ENCODE results near the gene GTF2H1.
A peak's percentile ranks its signal among the peaks of the same experiment; 100 is the strongest.

Gene GTF2H1

DNA sequence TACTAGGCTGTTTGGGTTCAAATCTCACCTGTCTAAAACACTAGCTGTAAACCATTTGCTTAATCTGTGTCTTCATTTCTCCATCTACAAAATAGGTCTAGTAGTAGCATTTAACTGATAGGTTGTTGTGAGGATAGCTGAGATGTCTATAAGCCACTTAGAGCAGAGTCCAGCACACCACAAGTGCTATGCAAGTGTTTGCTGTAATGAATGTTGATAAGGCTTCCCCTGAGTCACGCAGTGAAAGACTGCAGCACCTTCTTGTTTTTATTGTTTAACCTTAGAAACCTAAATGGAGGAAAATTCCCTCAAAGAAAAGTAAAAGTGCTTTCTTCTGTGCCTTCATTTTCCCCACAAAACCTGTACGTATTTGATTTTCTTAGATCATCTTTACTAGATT is 48.9 kb downstream of the GTF2H1 start:
- Histone ChIP-seq H3K27me3 (ENCODE audit: insufficient read depth, low read length) (no peaks in the 10 kb centered on the region), H3K14ac (ENCODE audit: low read length) (no peak overlapping the region), H2BK120ac (ENCODE audit: insufficient read depth, low read length, poor library complexity) (no peak overlapping the region), H3K79me1 (ENCODE audit: low read length) (no peaks in the 10 kb centered on the region), H3K23ac (ENCODE audit: low read length) (no peak overlapping the region), H3K9ac (ENCODE audit: low read length) (no peak overlapping the region), H2BK5ac (ENCODE audit: low read depth, low read length, poor library complexity) (no peak overlapping the region), H3K4me3 (ENCODE audit: low read depth, low read length) (no peak overlapping the region), H3K4ac (ENCODE audit: low read depth, low read length) (no peak overlapping the region), H2AK5ac (ENCODE audit: low read length) (no peak overlapping the region), H3K9me3 (ENCODE audit: insufficient read depth, low read depth, low read length) (no peaks in the 10 kb centered on the region), H3K4me1 (ENCODE audit: control insufficient read depth in 1 of 2, insufficient read depth in 2 of 2, low read length in 2 of 2) (no peaks in the 10 kb centered on the region), H3K79me2 (ENCODE audit: control insufficient read depth, insufficient read depth, low read length, poor library complexity) (no peaks in the 10 kb centered on the region), H3K4me2 (ENCODE audit: low read length) (no peak overlapping the region), H4K91ac (ENCODE audit: low read depth, low read length) (no peak overlapping the region), H3K18ac (ENCODE audit: low read length) (no peak overlapping the region), H4K8ac (ENCODE audit: low read depth, low read length) (no peak overlapping the region), H3K27ac (ENCODE audit: low read depth, low read length) (no peak overlapping the region), H2BK12ac (ENCODE audit: low read length) (no peak overlapping the region), H2AFZ (ENCODE audit: insufficient read depth, low read length, poor library complexity) (no peak overlapping the region), H4K12ac (ENCODE audit: low read depth, low read length) (no peak overlapping the region), H3K36me3 (ENCODE audit: control insufficient read depth in 1 of 2, insufficient read depth in 2 of 2, low read length in 2 of 2) (peaks cover 3% of the 10 kb centered on the region in 2 experiments)
- no CpG with 5 or more reads among the region's 2 CpGs for WGBS (ENCODE audit: extremely low coverage, insufficient coverage, insufficient read length)
- DNase-seq: peak in 1 of 2 donors; percentile 15

DNA sequence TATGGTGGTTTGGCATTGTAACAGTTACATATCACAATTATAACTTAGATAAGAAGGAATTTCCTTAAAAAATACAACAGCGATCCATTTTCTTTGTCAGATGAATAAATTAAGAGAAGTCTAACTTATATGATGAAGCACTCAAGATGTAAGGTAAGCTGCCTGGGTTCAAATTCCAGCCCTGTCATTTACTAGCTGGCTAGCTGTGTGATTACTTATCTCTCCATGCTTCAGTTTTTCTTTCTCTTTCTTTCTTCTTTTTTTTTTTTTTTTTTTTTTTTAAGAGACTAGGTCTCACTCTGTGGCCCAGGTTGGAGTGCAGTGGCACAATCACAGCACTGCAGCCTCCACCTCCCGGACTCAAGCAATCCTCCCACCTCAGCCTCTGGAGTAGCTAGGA is 49.8 kb downstream of the GTF2H1 start:
- no peak overlapping the region for H3K4me3 ChIP-seq (ENCODE audit: low read depth, low read length)
- no peak overlapping the region for H3K4ac ChIP-seq (ENCODE audit: low read depth, low read length)
- no peak overlapping the region for H2BK12ac ChIP-seq (ENCODE audit: low read length)
- no peak overlapping the region for H3K14ac ChIP-seq (ENCODE audit: low read length)
- WGBS (ENCODE audit: extremely low coverage, insufficient coverage, insufficient read length): no CpG with 5 or more reads among the region's 2 CpGs
- no peak overlapping the region for H3K27ac ChIP-seq (ENCODE audit: low read depth, low read length)
- peaks cover 3% of the 10 kb centered on the region in 2 experiments for H3K36me3 ChIP-seq (ENCODE audit: control insufficient read depth in 1 of 2, insufficient read depth in 2 of 2, low read length in 2 of 2)
- no peak overlapping the region for H2BK5ac ChIP-seq (ENCODE audit: low read depth, low read length, poor library complexity)
- no peaks in the 10 kb centered on the region for H3K79me2 ChIP-seq (ENCODE audit: control insufficient read depth, insufficient read depth, low read length, poor library complexity)
- no peak overlapping the region for H3K9ac ChIP-seq (ENCODE audit: low read length)
- no peak overlapping the region for H2AFZ ChIP-seq (ENCODE audit: insufficient read depth, low read length, poor library complexity)
- no peak for DNase-seq
- H3K23ac ChIP-seq (ENCODE audit: low read length): no peak overlapping the region
- no peak overlapping the region for H4K8ac ChIP-seq (ENCODE audit: low read depth, low read length)
- no peaks in the 10 kb centered on the region for H3K4me1 ChIP-seq (ENCODE audit: control insufficient read depth in 1 of 2, insufficient read depth in 2 of 2, low read length in 2 of 2)
- H3K27me3 ChIP-seq (ENCODE audit: insufficient read depth, low read length): no peaks in the 10 kb centered on the region
- no peak overlapping the region for H2BK120ac ChIP-seq (ENCODE audit: insufficient read depth, low read length, poor library complexity)
- no peak overlapping the region for H4K12ac ChIP-seq (ENCODE audit: low read depth, low read length)
- no peaks in the 10 kb centered on the region for H3K79me1 ChIP-seq (ENCODE audit: low read length)
- no peak overlapping the region for H2AK5ac ChIP-seq (ENCODE audit: low read length)
- no peak overlapping the region for H3K18ac ChIP-seq (ENCODE audit: low read length)
- no peaks in the 10 kb centered on the region for H3K9me3 ChIP-seq (ENCODE audit: insufficient read depth, low read depth, low read length)
- no peak overlapping the region for H4K91ac ChIP-seq (ENCODE audit: low read depth, low read length)
- H3K4me2 ChIP-seq (ENCODE audit: low read length): no peak overlapping the region

DNA sequence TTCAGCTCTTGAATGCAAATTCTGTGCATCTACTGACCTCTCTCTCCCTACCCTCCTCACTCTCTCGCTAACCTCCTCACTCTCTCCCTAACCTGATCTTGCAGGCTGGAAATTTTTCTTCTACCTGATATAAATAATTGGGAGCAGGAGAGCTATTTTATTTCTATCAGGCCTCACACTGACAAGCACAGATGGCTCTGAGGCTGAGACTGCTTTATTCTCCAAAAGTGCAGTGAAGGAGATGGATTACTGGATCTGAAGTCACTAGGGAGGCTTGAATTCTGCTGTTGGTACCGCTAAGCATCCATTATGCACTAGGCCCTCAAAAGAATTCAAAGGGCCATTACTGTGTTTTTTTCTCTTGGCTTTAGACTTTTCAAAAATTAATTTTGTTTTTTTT is 52.6 kb downstream of the GTF2H1 start:
- Histone ChIP-seq H4K8ac (ENCODE audit: low read depth, low read length) (no peak overlapping the region), H3K4me1 (ENCODE audit: control insufficient read depth in 1 of 2, insufficient read depth in 2 of 2, low read length in 2 of 2) (no peaks in the 10 kb centered on the region), H4K12ac (ENCODE audit: low read depth, low read length) (no peak overlapping the region), H2AK5ac (ENCODE audit: low read length) (no peak overlapping the region), H3K4me3 (ENCODE audit: low read depth, low read length) (no peak overlapping the region), H2BK5ac (ENCODE audit: low read depth, low read length, poor library complexity) (no peak overlapping the region), H2AFZ (ENCODE audit: insufficient read depth, low read length, poor library complexity) (no peak overlapping the region), H4K91ac (ENCODE audit: low read depth, low read length) (no peak overlapping the region), H3K4ac (ENCODE audit: low read depth, low read length) (no peak overlapping the region), H3K9ac (ENCODE audit: low read length) (no peak overlapping the region), H3K79me1 (ENCODE audit: low read length) (no peaks in the 10 kb centered on the region), H3K27ac (ENCODE audit: low read depth, low read length) (no peak overlapping the region), H2BK120ac (ENCODE audit: insufficient read depth, low read length, poor library complexity) (no peak overlapping the region), H3K18ac (ENCODE audit: low read length) (no peak overlapping the region), H3K4me2 (ENCODE audit: low read length) (no peak overlapping the region), H3K79me2 (ENCODE audit: control insufficient read depth, insufficient read depth, low read length, poor library complexity) (no peaks in the 10 kb centered on the region), H3K23ac (ENCODE audit: low read length) (no peak overlapping the region), H3K36me3 (ENCODE audit: control insufficient read depth in 1 of 2, insufficient read depth in 2 of 2, low read length in 2 of 2) (no peaks in the 10 kb centered on the region), H3K27me3 (ENCODE audit: insufficient read depth, low read length) (no peaks in the 10 kb centered on the region), H3K9me3 (ENCODE audit: insufficient read depth, low read depth, low read length) (no peaks in the 10 kb centered on the region), H2BK12ac (ENCODE audit: low read length) (no peak overlapping the region), H3K14ac (ENCODE audit: low read length) (no peak overlapping the region)
- no peak for DNase-seq
- no CpG with 5 or more reads among the region's 2 CpGs for WGBS (ENCODE audit: extremely low coverage, insufficient coverage, insufficient read length)

DNA sequence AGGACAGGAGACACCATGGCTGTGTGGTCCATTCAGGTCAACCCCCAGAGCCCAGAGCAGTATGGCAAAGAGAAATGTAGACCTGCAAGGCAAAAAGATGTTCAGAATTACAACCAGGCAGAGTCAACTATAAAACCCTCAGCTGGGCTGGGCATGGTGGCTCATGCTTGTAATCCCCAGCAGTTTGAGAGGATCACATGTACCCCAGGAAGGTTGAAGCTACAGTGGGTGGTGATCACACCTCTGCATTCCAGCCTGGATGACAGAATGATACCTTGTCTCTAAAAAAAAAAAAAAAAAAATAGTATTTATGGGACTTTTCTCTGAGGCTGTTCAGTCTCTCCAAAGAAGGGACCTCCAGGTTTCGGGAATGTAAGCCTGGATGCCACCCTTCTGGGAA is 53.6 kb downstream of the GTF2H1 start:
- H3K4me1 ChIP-seq (ENCODE audit: control insufficient read depth in 1 of 2, insufficient read depth in 2 of 2, low read length in 2 of 2): no peaks in the 10 kb centered on the region
- H4K8ac ChIP-seq (ENCODE audit: low read depth, low read length): no peak overlapping the region
- no peaks in the 10 kb centered on the region for H3K27me3 ChIP-seq (ENCODE audit: insufficient read depth, low read length)
- H3K14ac ChIP-seq (ENCODE audit: low read length): no peak overlapping the region
- no peak overlapping the region for H4K91ac ChIP-seq (ENCODE audit: low read depth, low read length)
- no peak for DNase-seq
- no peak overlapping the region for H3K27ac ChIP-seq (ENCODE audit: low read depth, low read length)
- no peaks in the 10 kb centered on the region for H3K79me2 ChIP-seq (ENCODE audit: control insufficient read depth, insufficient read depth, low read length, poor library complexity)
- no peaks in the 10 kb centered on the region for H3K79me1 ChIP-seq (ENCODE audit: low read length)
- no peak overlapping the region for H3K4me2 ChIP-seq (ENCODE audit: low read length)
- no peak overlapping the region for H3K4ac ChIP-seq (ENCODE audit: low read depth, low read length)
- no peak overlapping the region for H2BK5ac ChIP-seq (ENCODE audit: low read depth, low read length, poor library complexity)
- no peaks in the 10 kb centered on the region for H3K36me3 ChIP-seq (ENCODE audit: control insufficient read depth in 1 of 2, insufficient read depth in 2 of 2, low read length in 2 of 2)
- WGBS (ENCODE audit: extremely low coverage, insufficient coverage, insufficient read length): no CpG with 5 or more reads among the region's 1 CpG
- H3K9me3 ChIP-seq (ENCODE audit: insufficient read depth, low read depth, low read length): no peaks in the 10 kb centered on the region
- H2BK120ac ChIP-seq (ENCODE audit: insufficient read depth, low read length, poor library complexity): no peak overlapping the region
- no peak overlapping the region for H2AK5ac ChIP-seq (ENCODE audit: low read length)
- no peak overlapping the region for H2AFZ ChIP-seq (ENCODE audit: insufficient read depth, low read length, poor library complexity)
- no peak overlapping the region for H3K18ac ChIP-seq (ENCODE audit: low read length)
- H3K4me3 ChIP-seq (ENCODE audit: low read depth, low read length): no peak overlapping the region
- H4K12ac ChIP-seq (ENCODE audit: low read depth, low read length): no peak overlapping the region
- H2BK12ac ChIP-seq (ENCODE audit: low read length): no peak overlapping the region
- no peak overlapping the region for H3K23ac ChIP-seq (ENCODE audit: low read length)
- H3K9ac ChIP-seq (ENCODE audit: low read length): no peak overlapping the region
